Measurements from ENCODE around the gene CRYBB1.

- no peak for TF ChIP-seq CTCF (IDR thresholded peaks at IDR 0.05)
- no peak for TF ChIP-seq POLR2A (IDR thresholded peaks at IDR 0.05)
Observed at GRCh38 chr22:26556904-26557303, 60.9 kb downstream of the CRYBB1 start.
